Measurements from ENCODE around the gene HSF4. TPM values are rescaled to one million over a fixed set of nuclear protein-coding genes. Genes with fewer than 3 reads are reported as not detected.
A peak's percentile ranks its signal among the peaks of the same experiment; 100 is the strongest.

Gene HSF4
- total and polyA plus RNA-seq, 2 experiments from 2014 or later = 5.5 to 15.7 TPM

DNA sequence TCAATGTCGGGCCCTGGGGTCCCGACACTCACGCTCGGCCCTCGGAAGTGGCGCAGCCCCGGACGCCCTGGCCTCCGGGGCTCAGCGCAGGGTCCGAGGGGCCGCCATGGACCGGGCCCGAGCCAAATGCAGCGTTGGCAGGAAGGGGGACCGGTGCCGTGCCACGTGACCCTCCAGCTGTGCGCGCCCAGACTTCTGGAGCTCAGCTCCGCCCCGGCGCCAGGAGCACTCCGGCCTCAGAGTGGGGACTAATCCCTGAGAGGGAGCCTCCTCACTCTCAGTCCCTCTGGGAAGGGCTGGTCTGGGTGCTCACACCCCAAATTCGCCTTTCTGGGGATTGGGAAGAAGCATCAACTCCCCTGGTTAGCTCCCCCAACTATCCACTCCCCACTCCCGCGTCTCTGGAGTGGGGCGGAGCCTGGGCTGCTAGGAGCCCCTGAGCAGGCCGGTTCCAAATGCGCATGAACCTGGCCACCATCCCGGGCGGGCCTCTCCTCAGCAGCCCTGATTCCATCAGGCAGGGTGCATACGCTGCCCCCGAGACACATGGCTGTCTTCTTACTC is 13.6 kb upstream of the HSF4 start, which contains the start of gene B3GNT9:
TSS of gene B3GNT9 (minus strand) at position 166 of the 564 bp plus-strand sequence. CDS start 513 bp downstream, outside the sequence.
- DNase-seq (ENCODE audit: low spot score) = peak; percentile 91

DNA sequence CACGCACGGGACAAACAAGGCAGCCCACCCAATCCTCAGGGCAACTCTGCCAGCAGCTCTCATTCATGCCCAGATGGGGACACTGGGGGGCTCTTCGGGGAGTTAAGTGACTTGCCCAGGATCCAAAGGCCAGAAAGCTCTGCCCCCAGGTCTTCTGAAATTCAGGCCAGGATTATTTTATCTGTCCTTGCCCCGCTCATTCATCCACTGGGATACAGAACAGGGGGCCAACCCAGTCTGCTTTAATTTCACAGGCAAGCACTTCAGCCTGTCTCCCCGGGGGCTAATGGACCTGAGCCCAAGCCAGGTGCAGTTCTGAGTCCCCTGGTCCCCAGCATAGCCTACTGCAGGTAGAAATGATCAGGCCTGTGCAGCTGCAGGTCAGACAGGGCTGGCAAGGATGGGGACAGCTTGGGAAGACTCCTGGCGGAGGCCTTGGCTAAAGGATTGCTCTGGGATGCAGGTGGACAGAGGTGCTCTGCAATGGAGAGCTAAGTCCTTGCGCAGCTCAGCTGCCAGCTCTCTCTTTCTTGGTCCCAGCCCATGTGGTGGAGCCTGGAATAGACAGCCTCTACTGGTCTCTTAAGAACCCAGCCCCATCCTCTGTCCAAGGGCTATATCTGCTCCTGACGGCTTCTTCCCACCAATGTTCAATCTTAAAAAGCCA is 13.0 kb upstream of the HSF4 start:
- H3K9me3 ChIP-seq (ENCODE audit: low read depth) = no peaks in the 10 kb centered on the region
- peak overlapping the region; percentile 98 for H3K27ac ChIP-seq
- H3K4me1 ChIP-seq (ENCODE audit: insufficient read depth) = peaks cover 17% of the 10 kb centered on the region
- TF ChIP-seq, protein P1, sequence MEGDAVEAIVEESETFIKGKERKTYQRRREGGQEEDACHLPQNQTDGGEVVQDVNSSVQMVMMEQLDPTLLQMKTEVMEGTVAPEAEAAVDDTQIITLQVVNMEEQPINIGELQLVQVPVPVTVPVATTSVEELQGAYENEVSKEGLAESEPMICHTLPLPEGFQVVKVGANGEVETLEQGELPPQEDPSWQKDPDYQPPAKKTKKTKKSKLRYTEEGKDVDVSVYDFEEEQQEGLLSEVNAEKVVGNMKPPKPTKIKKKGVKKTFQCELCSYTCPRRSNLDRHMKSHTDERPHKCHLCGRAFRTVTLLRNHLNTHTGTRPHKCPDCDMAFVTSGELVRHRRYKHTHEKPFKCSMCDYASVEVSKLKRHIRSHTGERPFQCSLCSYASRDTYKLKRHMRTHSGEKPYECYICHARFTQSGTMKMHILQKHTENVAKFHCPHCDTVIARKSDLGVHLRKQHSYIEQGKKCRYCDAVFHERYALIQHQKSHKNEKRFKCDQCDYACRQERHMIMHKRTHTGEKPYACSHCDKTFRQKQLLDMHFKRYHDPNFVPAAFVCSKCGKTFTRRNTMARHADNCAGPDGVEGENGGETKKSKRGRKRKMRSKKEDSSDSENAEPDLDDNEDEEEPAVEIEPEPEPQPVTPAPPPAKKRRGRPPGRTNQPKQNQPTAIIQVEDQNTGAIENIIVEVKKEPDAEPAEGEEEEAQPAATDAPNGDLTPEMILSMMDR (IDR thresholded peaks at IDR 0.05; ENCODE audit: poor library complexity) = no peak
- TF ChIP-seq EZH2 (IDR thresholded peaks at IDR 0.05; ENCODE audit: borderline replicate concordance) = no peak
- no peak for TF ChIP-seq EZH2phosphoT487 (IDR thresholded peaks at IDR 0.05; ENCODE audit: low read depth, severe bottlenecking, unreplicated experiment)
- H4K20me1 ChIP-seq (ENCODE audit: insufficient read depth, poor library complexity, severe bottlenecking) = no peaks in the 10 kb centered on the region
- H3K4me2 ChIP-seq = peak overlapping the region; percentile 92
- 58% methylated on average over 8 of the region's 8 CpGs for WGBS (ENCODE audit: low lambda C conversion rate, missing lambda C conversion rate)
- no peaks in the 10 kb centered on the region for H3K36me3 ChIP-seq (replicated peaks; ENCODE audit: insufficient read depth, low read depth)
- H3K27me3 ChIP-seq = peaks cover 19% of the 10 kb centered on the region
- H3K9me2 ChIP-seq (replicated peaks; ENCODE audit: insufficient read depth) = no peaks in the 10 kb centered on the region
- peak overlapping the region; percentile 94 for H2AFZ ChIP-seq
- peaks cover 4% of the 10 kb centered on the region for H3K79me2 ChIP-seq
- no peak for DNase-seq (ENCODE audit: low spot score)
- no peak overlapping the region for H3K4me3 ChIP-seq

More for the DNA sequence above, 13.6 kb upstream of the HSF4 start, which contains the start of gene B3GNT9:
- Histone ChIP-seq H3K27me3 (peaks cover 18% of the 10 kb centered on the region), H3K79me2 (peaks cover 4% of the 10 kb centered on the region), H2AFZ (peak within 1 kb of the TSS; percentile 94), H3K9me2 (replicated peaks; ENCODE audit: insufficient read depth) (no peaks in the 10 kb centered on the region), H3K27ac (peak within 1 kb of the TSS; percentile 98), H3K4me1 (ENCODE audit: insufficient read depth) (peaks cover 17% of the 10 kb centered on the region), H3K36me3 (replicated peaks; ENCODE audit: insufficient read depth, low read depth) (no peaks in the 10 kb centered on the region), H3K4me3 (peak within 1 kb of the TSS; percentile 82), H3K4me2 (peak within 1 kb of the TSS; percentile 92), H4K20me1 (ENCODE audit: insufficient read depth, poor library complexity, severe bottlenecking) (no peaks in the 10 kb centered on the region), H3K9me3 (ENCODE audit: low read depth) (no peaks in the 10 kb centered on the region)
- 3% methylated on average over 34 of the region's 34 CpGs for WGBS (ENCODE audit: low lambda C conversion rate, missing lambda C conversion rate)
- TF ChIP-seq, protein P1 (IDR thresholded peaks at IDR 0.05; ENCODE audit: poor library complexity) = no peak
- TF ChIP-seq EZH2 (IDR thresholded peaks at IDR 0.05; ENCODE audit: borderline replicate concordance) = no peak
- no peak for TF ChIP-seq EZH2phosphoT487 (IDR thresholded peaks at IDR 0.05; ENCODE audit: low read depth, severe bottlenecking, unreplicated experiment)

DNA sequence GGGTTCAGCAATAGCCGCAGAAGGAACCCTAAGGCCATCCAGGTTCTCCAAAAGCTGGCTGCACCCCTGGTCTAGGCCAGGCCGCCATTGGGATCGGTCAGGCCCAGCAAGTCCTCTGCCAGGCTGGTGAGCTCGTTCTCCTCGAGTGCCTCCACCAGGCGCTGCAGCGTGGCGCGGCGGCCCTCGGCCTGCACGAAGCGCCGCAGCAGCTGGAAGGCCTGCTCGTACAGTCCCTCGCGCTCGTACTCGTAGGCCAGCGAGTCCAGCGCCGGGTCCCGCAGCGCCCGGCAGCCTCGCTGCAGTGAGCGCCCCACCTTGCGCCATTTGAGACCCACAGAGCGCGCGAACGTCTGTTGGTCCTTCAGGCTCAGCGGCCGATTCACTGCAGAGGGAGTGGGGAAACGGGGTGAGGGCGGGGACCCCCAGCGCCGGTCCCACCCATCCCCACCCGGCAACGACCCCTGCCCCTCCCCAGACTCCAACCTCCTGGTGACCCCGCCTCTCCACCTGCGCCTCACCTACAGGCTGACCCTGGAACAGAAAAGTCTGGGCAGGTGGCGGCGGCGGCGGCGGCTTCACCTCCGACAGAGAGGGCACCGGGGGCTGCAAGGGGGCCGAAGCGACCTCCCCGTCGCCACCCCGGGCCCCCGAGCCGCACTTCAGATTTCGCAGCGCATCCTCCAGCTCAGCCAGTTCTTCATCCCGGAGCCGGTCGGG is 9.8 kb upstream of the HSF4 start:
- TF ChIP-seq EZH2phosphoT487 (IDR thresholded peaks at IDR 0.05; ENCODE audit: low read depth, severe bottlenecking, unreplicated experiment) (no peak), EZH2 (IDR thresholded peaks at IDR 0.05; ENCODE audit: borderline replicate concordance) (no peak)
- TF ChIP-seq, protein P1 (IDR thresholded peaks at IDR 0.05; ENCODE audit: poor library complexity) = no peak
- Histone ChIP-seq H3K4me3 (no peak overlapping the region), H3K27me3 (peaks cover 28% of the 10 kb centered on the region), H2AFZ (no peak overlapping the region), H4K20me1 (ENCODE audit: insufficient read depth, poor library complexity, severe bottlenecking) (no peaks in the 10 kb centered on the region), H3K79me2 (peaks cover 4% of the 10 kb centered on the region), H3K27ac (no peak overlapping the region), H3K4me2 (peak overlapping the region; percentile 91), H3K9me2 (replicated peaks; ENCODE audit: insufficient read depth) (no peaks in the 10 kb centered on the region), H3K4me1 (ENCODE audit: insufficient read depth) (peaks cover 22% of the 10 kb centered on the region), H3K36me3 (replicated peaks; ENCODE audit: insufficient read depth, low read depth) (no peaks in the 10 kb centered on the region), H3K9me3 (ENCODE audit: low read depth) (no peaks in the 10 kb centered on the region)
- 26% methylated on average over 45 of the region's 61 CpGs for WGBS (ENCODE audit: low lambda C conversion rate, missing lambda C conversion rate)
- DNase-seq (ENCODE audit: low spot score) = no peak

Data from hepatocyte (in vitro differentiated cells).